Activated T-helper 1 cell treated with anti-CD3 and anti-CD28 coated beads, Interleukin-12 subunit alpha, Interleukin-12 subunit beta, Interleukin-2, Interleukin-4 antibody, amounts not matched to agents 30 ng/mL and 10 ng/mL and 1 ng/mL, durations not matched to agents 14 hours and 24 hours and 36 hours (primary cell): ENCODE data around the gene CD300LG. TPM values are rescaled to one million over a fixed set of nuclear protein-coding genes. Genes with fewer than 3 reads are reported as not detected.
A peak's percentile ranks its signal among the peaks of the same experiment; 100 is the strongest.

ENCODE experiments used
- DNase-seq: peaks from one replicate; pipeline ENCODE4 v3.0.0; 2021; ENCODE audit warnings: low spot score
- H3K27ac Mint-ChIP-seq: one replicate; pipeline ENCODE4 v1.8.0; 2021; ENCODE audit warnings: mild to moderate bottlenecking, mixed read lengths
- H3K27me3 Mint-ChIP-seq: one replicate; pipeline ENCODE4 v1.8.0; 2022; ENCODE audit warnings: mild to moderate bottlenecking, moderate library complexity, mixed read lengths; ENCODE audit not compliant: insufficient read depth
- H3K36me3 Mint-ChIP-seq: one replicate; pipeline ENCODE4 v1.8.0; 2021; ENCODE audit warnings: low read depth, mixed read lengths
- H3K4me1 Mint-ChIP-seq: one replicate; pipeline ENCODE4 v1.8.0; 2021; ENCODE audit warnings: low read depth, mixed read lengths
- H3K4me3 Mint-ChIP-seq: one replicate; pipeline ENCODE4 v1.8.0; 2021; ENCODE audit warnings: mild to moderate bottlenecking, moderate library complexity, mixed read lengths
- H3K9me3 Mint-ChIP-seq: one replicate; pipeline ENCODE4 v1.8.0; 2021; ENCODE audit warnings: mixed read lengths
- intact Hi-C: fragments of 100-400 bp; cut with micrococcal nuclease; formaldehyde crosslinking; loops from one replicate; pipeline ENCODE4 v1.15.1; 2024
- total RNA-seq: library from RNA; stranded (reverse); gene quantifications from 2 replicates; pipeline ENCODE4 v1.2.3, GENCODE V29; 2022

Gene CD300LG
- total RNA-seq, 1 donor from 2014 or later: not detected

GRCh38 chr17:43900183-43900857 is 53.3 kb downstream of the CD300LG start:
- no peak overlapping the region for H3K27ac Mint-ChIP-seq
- H3K27me3 Mint-ChIP-seq: peaks cover 28% of the 10 kb centered on the region
- peak; percentile 83 for DNase-seq
- H3K4me1 Mint-ChIP-seq: peaks cover 9% of the 10 kb centered on the region
- H3K36me3 Mint-ChIP-seq: no peaks in the 10 kb centered on the region
- peak overlapping the region; percentile 73 for H3K4me3 Mint-ChIP-seq
- intact Hi-C loops: loop anchor here (1.0 to 10.0 kb wide), 3 partner anchors 8 to 654 kb away; partner anchors contain the start of gene FZD2
- no peaks in the 10 kb centered on the region for H3K9me3 Mint-ChIP-seq

- Mint-ChIP-seq H3K9me3 (no peaks in the 10 kb centered on the region), H3K27me3 (peaks cover 34% of the 10 kb centered on the region), H3K4me1 (peaks cover 9% of the 10 kb centered on the region), H3K4me3 (peak overlapping the region; percentile 73), H3K27ac (no peak overlapping the region), H3K36me3 (no peaks in the 10 kb centered on the region)
- intact Hi-C loops: loop anchor here (1.0 to 10.0 kb wide), 3 partner anchors 7 to 654 kb away; partner anchors contain the start of gene FZD2
- no peak for DNase-seq
Measured at GRCh38 chr17:43900858-43901754, 54.1 kb downstream of the CD300LG start.

GRCh38 chr17:43901861-43902589 is 55.0 kb downstream of the CD300LG start:
- Mint-ChIP-seq H3K9me3 (no peaks in the 10 kb centered on the region), H3K36me3 (no peaks in the 10 kb centered on the region), H3K27me3 (peaks cover 38% of the 10 kb centered on the region), H3K27ac (no peak overlapping the region), H3K4me1 (peaks cover 14% of the 10 kb centered on the region), H3K4me3 (no peak overlapping the region)
- intact Hi-C loops: loop anchor here (5.0 to 10.0 kb wide), 2 partner anchors 105 to 653 kb away; partner anchors contain the start of gene FZD2
- no peak for DNase-seq

DNA sequence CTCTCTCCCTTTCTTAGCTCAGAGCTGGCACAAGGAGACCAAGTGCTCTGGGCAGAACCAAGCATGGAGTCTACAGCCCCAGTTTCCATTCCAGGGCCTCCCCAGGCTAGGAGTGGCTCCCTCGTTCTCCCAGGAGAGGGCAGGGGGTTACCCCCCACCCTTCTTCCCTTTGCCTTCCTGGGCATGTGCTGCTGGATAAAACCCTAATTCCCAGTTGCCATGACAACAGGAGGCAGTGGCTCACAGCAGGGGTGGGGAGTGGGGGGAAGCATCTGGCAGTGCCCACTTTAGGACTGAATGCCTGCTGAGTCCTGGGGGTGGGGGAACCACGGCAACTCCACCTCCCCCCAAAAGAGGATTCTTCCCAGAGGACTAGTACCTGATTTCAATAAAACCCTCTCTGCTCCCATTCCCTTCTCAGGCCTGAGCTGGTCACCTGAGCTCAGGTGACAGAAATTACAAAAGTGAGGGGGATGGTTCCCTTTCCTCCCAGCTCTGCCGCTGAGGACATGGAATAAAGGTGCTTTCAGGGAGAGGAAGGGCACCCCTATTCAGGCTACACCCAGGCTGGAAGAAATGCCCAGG is 58.5 kb downstream of the CD300LG start:
- Mint-ChIP-seq H3K27ac (no peak overlapping the region), H3K36me3 (no peaks in the 10 kb centered on the region), H3K9me3 (no peaks in the 10 kb centered on the region), H3K27me3 (peaks cover 57% of the 10 kb centered on the region), H3K4me1 (peaks cover 14% of the 10 kb centered on the region), H3K4me3 (no peak overlapping the region)
- intact Hi-C loops: loop anchor here (10.0 kb wide), 1 partner anchor 649 kb away; the partner anchor contains the start of gene FZD2
- DNase-seq: no peak

DNA sequence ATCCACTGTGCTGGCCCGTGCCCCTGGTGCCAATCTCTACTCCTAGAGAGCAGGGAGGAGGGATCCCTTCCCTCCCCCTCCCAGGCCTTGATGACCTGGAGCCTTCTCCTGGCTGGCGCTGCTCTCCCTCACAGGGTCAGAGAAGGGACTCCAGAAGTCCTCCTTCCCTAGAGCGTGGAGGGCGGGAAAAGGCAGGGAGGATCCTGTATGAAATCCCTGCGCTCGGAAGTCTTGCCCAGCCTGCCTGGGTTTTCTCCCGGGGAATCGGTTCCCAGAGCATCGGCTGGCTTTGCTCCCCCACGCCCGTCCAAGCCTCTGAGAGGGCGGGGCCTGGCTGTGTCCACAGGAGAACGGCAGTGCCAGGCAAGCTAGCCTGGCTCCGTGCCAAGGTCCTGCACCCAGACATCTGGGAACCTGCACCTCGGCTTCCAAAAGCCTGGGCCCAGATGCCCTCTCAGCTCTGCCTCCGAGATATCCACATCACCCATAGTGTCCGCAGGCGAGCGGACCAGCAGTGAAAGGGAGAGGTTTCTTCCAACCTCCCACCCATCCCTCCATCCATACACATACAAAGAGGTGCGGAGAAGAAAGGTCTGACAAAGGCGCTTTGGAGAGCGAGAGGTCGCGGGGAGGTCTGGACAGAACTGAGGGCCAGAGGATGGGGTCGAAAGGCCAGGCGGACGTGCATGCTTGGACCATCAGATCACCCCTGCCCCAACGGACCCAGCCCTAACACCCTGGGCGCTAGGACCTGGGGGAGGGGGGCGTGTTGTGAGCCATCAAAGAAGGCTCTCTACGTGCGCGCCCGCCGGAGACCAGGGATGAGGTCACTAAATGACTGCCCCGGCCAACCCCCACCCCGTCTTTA is 59.2 kb downstream of the CD300LG start:
- Mint-ChIP-seq H3K27me3 (peaks cover 56% of the 10 kb centered on the region), H3K4me3 (peak overlapping the region; percentile 51), H3K4me1 (peaks cover 6% of the 10 kb centered on the region), H3K36me3 (no peaks in the 10 kb centered on the region), H3K27ac (no peak overlapping the region), H3K9me3 (no peaks in the 10 kb centered on the region)
- no peak for DNase-seq
- intact Hi-C loops: loop anchor here (10.0 kb wide), 1 partner anchor 649 kb away; the partner anchor contains the start of gene FZD2

DNA sequence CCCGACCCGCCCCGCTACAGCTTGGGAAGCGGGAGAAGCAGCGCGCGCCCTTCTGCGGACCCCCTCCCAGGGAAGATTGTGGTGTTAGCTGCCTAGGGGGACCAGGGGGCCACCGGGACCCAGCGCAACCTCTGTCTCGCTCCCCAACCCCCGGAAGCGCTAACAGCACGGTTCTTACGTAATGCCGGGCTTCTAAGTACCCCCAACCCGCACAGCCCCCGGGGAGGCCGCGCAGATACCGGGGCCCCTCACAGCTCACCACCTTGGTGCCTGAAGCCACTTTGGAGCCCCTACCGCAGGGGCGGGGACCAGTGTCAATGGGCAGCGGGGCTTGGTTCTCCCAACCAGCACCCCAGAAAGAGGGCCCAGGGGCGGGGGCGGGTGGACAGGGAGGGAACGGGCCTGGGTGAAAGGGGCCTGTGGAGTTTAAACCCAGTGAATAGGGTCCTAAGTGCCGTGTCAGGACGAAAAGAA is 60.0 kb downstream of the CD300LG start:
- Mint-ChIP-seq H3K27me3 (peaks cover 49% of the 10 kb centered on the region), H3K27ac (no peak overlapping the region), H3K4me1 (peaks cover 4% of the 10 kb centered on the region), H3K36me3 (no peaks in the 10 kb centered on the region), H3K4me3 (peak overlapping the region; percentile 11), H3K9me3 (no peaks in the 10 kb centered on the region)
- DNase-seq: no peak
- intact Hi-C loops: loop anchor here (10.0 kb wide), 1 partner anchor 648 kb away; the partner anchor contains the start of gene FZD2

GRCh38 chr17:43907425-43907981 is 60.5 kb downstream of the CD300LG start, which contains the start of gene MPP2:
MPP2 (minus strand) TSS chr17:43907536; CDS start chr17:43904460, 3,076 bp downstream.
- intact Hi-C loops: loop anchor here (10.0 kb wide), 1 partner anchor 647 kb away; the partner anchor contains the start of gene FZD2
- DNase-seq: peak; percentile 27
- H3K27ac Mint-ChIP-seq: no peak within 1 kb of the TSS
- peaks cover 49% of the 10 kb centered on the region for H3K27me3 Mint-ChIP-seq
- H3K9me3 Mint-ChIP-seq: no peaks in the 10 kb centered on the region
- peaks cover 4% of the 10 kb centered on the region for H3K4me1 Mint-ChIP-seq
- no peaks in the 10 kb centered on the region for H3K36me3 Mint-ChIP-seq
- peak within 1 kb of the TSS; percentile 51 for H3K4me3 Mint-ChIP-seq

GRCh38 chr17:43907998-43908721 is 61.2 kb downstream of the CD300LG start:
- H3K4me3 Mint-ChIP-seq: no peak overlapping the region

GRCh38 chr17:43909537-43910231 is 62.7 kb downstream of the CD300LG start:
- intact Hi-C loops: loop anchor here (1.0 to 10.0 kb wide), 2 partner anchors 86 to 645 kb away; partner anchors contain the start of gene FZD2
- DNase-seq: no peak
- Mint-ChIP-seq H3K27ac (no peak overlapping the region), H3K4me3 (no peak overlapping the region), H3K4me1 (peaks cover 4% of the 10 kb centered on the region), H3K27me3 (peaks cover 44% of the 10 kb centered on the region), H3K36me3 (no peaks in the 10 kb centered on the region), H3K9me3 (no peaks in the 10 kb centered on the region)

More at GRCh38 chr17:43907998-43908721, 61.2 kb downstream of the CD300LG start:
- DNase-seq: peak; percentile 15
- no peaks in the 10 kb centered on the region for H3K9me3 Mint-ChIP-seq
- peaks cover 4% of the 10 kb centered on the region for H3K4me1 Mint-ChIP-seq
- no peak overlapping the region for H3K27ac Mint-ChIP-seq
- peaks cover 49% of the 10 kb centered on the region for H3K27me3 Mint-ChIP-seq
- intact Hi-C loops: loop anchor here (1.0 to 10.0 kb wide), 2 partner anchors 8 to 647 kb away; partner anchors contain the start of gene FZD2
- H3K36me3 Mint-ChIP-seq: no peaks in the 10 kb centered on the region

DNA sequence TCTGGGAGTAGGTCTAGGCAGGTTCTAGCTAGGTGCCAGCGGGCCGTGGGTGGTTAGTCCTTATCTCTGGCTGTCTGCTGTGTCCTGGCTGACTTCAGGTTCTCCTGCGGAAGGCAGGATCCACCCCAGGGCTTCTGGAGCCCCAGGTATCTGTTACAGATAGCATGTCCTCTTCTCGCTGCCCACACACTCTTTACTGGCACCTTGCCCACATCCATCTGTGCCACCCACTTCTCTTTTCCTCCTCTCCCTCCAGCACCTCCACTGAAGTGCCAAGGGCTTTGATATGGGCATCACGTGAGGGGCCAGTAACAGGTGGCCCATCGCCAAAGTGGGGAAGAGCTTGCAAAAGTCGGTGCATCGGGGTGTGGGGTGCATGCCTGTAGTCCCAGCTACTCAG is 64.9 kb downstream of the CD300LG start:
- Mint-ChIP-seq H3K4me3 (no peak overlapping the region), H3K27ac (no peak overlapping the region), H3K4me1 (peaks cover 6% of the 10 kb centered on the region), H3K36me3 (no peaks in the 10 kb centered on the region), H3K9me3 (no peaks in the 10 kb centered on the region), H3K27me3 (peaks cover 26% of the 10 kb centered on the region)
- intact Hi-C loops: no loop called here
- DNase-seq: no peak
